Esophagus muscularis mucosa (tissue), 4 donors: ENCODE data around the gene DMPK. TPM values are rescaled to one million over a fixed set of nuclear protein-coding genes. Genes with fewer than 3 reads are reported as not detected.

Source experiments
- DNase-seq: peaks from one replicate; pipeline ENCODE4 v3.0.0-alpha.2; 2017; ENCODE audit errors: extremely low spot score
- H3K27ac ChIP-seq, 4 donors: fragments of 200-600 bp; sonication (generic); replicated peaks in 1 of 4; 1 replicate in 3 of 4; 2 replicates in 1 of 4; pipeline ENCODE4 v1.5.1; 2016 to 2019; ENCODE audit warnings: mild to moderate bottlenecking in 1 of 4
- H3K27me3 ChIP-seq, 4 donors: fragments of 200-600 bp; sonication (generic); one replicate each; pipeline versions ENCODE4 v1.5.1 to v1.6.0; 2016 to 2019
- H3K36me3 ChIP-seq, 4 donors: fragments of 200-600 bp; sonication (generic); one replicate each; pipeline ENCODE4 v1.5.1; 2016 to 2019
- H3K4me1 ChIP-seq, 4 donors: fragments of 200-600 bp; sonication (generic); one replicate each; pipeline ENCODE4 v1.5.1; 2016 to 2019
- H3K4me3 ChIP-seq, 4 donors: fragments of 200-600 bp; sonication (generic); 1 replicate in 2 of 4; 2 replicates in 2 of 4; pipeline ENCODE4 v1.5.1; 2016 to 2019; ENCODE audit warnings: mild to moderate bottlenecking in 4 of 4, moderate library complexity in 1 of 4
- H3K9me3 ChIP-seq, 4 donors: fragments of 200-600 bp; sonication (generic); 1 replicate in 3 of 4; 2 replicates in 1 of 4; pipeline ENCODE4 v1.5.1; 2016 to 2019
- EP300 ChIP-seq: sonication (generic); formaldehyde crosslinking; IDR thresholded peaks from one replicate; pipeline ENCODE4 v1.6.1; 2017; ENCODE audit warnings: antibody characterized with exemption
- POLR2A ChIP-seq: fragments of 450-650 bp; IDR thresholded peaks from one replicate; pipeline ENCODE4 v1.6.1; 2017; ENCODE audit warnings: antibody characterized with exemption, moderate library complexity, mild to moderate bottlenecking, low read depth
- POLR2AphosphoS5 ChIP-seq, 2 donors: sonication (generic); formaldehyde crosslinking; IDR thresholded peaks; one replicate each; pipeline ENCODE4 v1.6.1; 2017; ENCODE audit warnings: antibody characterized with exemption in 2 of 2
- WGBS: methylation state at CpG from one replicate; pipeline ENCODE4 v1.1.5; 2018; 5-methylcytosine and 5-hydroxymethylcytosine counted together
- intact Hi-C: fragments of 100-400 bp; cut with DNase I; formaldehyde crosslinking; loops from one replicate; pipeline ENCODE4 v1.15.1; 2023
- total RNA-seq, 4 donors: library from RNA; depleted of rRNA; stranded (reverse); fragments of >200 nt; gene quantifications; one replicate each; pipeline versions ENCODE4 v1.1.0 to v1.2.1, GENCODE V29; 2016
- TF ChIP-seq, protein P1 (sequence below), 3 experiments: fragments of 200-600 bp in 2 of 3; fragments of 450-650 bp in 1 of 3; sonication (generic) in 2 of 3; IDR thresholded peaks; one replicate each; pipeline ENCODE4 v1.5.1; 2017 to 2019; ENCODE audit warnings: antibody characterized with exemption in 3 of 3, mild to moderate bottlenecking in 2 of 3, moderate library complexity in 1 of 3

The DMPK gene
- total RNA-seq, 4 donors from 2014 or later: 247 to 487 (median 347) TPM

DNA sequence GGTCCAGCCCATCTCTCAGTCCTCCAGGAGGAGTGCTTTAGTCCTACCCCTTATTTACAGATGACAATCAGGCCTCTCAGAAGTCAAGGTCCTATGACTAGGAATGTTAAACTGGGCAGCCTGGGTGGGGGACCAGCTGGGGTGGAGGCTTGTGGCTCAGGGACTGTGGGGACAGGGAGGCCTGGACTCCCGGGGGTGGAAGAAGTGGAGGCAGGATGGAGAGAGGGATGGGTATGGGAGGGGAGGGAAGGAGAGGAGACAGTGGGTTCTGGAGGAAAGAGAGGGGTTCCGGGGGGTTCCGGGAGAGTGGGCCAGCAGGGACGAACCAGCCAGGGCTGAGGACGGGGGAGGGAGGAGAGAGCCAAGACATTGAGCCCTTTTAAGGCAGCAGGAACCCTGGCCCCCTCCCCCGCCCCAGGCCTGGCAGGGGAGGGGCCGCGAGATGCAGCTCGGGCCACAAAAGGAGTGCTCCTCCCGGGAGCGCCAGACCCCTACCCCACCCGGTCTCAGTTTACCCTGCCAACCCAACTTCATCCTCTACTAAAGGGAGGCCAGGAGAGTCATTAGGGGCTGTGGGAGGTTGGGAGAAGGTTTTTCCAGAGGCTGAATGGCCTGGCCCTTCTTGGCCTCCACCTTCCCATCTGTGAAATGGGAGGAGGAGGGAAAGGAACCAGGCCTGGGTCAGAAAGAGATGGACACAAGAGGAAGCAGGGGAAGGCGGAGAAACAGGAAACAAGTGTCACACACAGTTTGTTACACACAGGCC lies 1.7 kb downstream of the DMPK start:
- no peaks in the 10 kb centered on the region for H3K27me3 ChIP-seq
- no peaks in the 10 kb centered on the region for H3K9me3 ChIP-seq
- DNase-seq: no peak
- intact Hi-C loops: no loop called here
- H3K36me3 ChIP-seq: peaks cover 26 to 41% (median 35%) of the 10 kb centered on the region in 4 donors
- peaks cover 56 to 84% (median 80%) of the 10 kb centered on the region in 4 donors for H3K4me1 ChIP-seq
- peak overlapping the region; percentile 94 to 97 (median 95) for H3K27ac ChIP-seq
- WGBS: 11% methylated on average over 8 of the region's 13 CpGs
- no peak for TF ChIP-seq POLR2A
- TF ChIP-seq POLR2AphosphoS5 (IDR thresholded peaks at IDR 0.05): peak; percentile 32 to 65
- peak overlapping the region; percentile 61 to 82 (median 78) for H3K4me3 ChIP-seq

DNA sequence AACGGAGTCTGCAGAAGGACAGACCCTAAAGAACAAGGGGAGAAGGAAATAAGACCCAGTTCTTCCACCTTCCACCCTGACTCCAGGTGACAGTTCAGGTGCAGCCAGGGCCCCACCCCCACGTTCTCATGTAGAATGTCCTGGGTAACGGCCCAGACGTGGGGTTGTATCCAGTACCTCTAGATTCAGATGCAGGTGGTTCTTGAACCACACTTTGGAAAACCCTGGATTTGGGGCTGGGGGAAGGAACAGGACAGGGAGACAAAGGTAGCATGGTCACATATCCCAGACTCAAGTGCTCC lies 2.2 kb downstream of the DMPK start:
- TF ChIP-seq, protein P1, sequence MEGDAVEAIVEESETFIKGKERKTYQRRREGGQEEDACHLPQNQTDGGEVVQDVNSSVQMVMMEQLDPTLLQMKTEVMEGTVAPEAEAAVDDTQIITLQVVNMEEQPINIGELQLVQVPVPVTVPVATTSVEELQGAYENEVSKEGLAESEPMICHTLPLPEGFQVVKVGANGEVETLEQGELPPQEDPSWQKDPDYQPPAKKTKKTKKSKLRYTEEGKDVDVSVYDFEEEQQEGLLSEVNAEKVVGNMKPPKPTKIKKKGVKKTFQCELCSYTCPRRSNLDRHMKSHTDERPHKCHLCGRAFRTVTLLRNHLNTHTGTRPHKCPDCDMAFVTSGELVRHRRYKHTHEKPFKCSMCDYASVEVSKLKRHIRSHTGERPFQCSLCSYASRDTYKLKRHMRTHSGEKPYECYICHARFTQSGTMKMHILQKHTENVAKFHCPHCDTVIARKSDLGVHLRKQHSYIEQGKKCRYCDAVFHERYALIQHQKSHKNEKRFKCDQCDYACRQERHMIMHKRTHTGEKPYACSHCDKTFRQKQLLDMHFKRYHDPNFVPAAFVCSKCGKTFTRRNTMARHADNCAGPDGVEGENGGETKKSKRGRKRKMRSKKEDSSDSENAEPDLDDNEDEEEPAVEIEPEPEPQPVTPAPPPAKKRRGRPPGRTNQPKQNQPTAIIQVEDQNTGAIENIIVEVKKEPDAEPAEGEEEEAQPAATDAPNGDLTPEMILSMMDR (IDR thresholded peaks at IDR 0.05): no peak
- no peak for TF ChIP-seq EP300
- TF ChIP-seq POLR2A: no peak
- no peak for TF ChIP-seq POLR2AphosphoS5 (IDR thresholded peaks at IDR 0.05)
- Histone ChIP-seq H3K4me3 (peak overlapping the region; percentile 61 to 82 (median 78)), H3K27me3 (no peaks in the 10 kb centered on the region), H3K36me3 (peaks cover 24 to 39% (median 33%) of the 10 kb centered on the region in 4 donors), H3K27ac (peak overlapping the region; percentile 94 to 97 (median 95)), H3K4me1 (peaks cover 51 to 78% (median 74%) of the 10 kb centered on the region in 4 donors), H3K9me3 (no peaks in the 10 kb centered on the region)
- intact Hi-C loops: no loop called here
- no peak for DNase-seq
- 20% methylated on average over 4 of the region's 4 CpGs for WGBS

DNA sequence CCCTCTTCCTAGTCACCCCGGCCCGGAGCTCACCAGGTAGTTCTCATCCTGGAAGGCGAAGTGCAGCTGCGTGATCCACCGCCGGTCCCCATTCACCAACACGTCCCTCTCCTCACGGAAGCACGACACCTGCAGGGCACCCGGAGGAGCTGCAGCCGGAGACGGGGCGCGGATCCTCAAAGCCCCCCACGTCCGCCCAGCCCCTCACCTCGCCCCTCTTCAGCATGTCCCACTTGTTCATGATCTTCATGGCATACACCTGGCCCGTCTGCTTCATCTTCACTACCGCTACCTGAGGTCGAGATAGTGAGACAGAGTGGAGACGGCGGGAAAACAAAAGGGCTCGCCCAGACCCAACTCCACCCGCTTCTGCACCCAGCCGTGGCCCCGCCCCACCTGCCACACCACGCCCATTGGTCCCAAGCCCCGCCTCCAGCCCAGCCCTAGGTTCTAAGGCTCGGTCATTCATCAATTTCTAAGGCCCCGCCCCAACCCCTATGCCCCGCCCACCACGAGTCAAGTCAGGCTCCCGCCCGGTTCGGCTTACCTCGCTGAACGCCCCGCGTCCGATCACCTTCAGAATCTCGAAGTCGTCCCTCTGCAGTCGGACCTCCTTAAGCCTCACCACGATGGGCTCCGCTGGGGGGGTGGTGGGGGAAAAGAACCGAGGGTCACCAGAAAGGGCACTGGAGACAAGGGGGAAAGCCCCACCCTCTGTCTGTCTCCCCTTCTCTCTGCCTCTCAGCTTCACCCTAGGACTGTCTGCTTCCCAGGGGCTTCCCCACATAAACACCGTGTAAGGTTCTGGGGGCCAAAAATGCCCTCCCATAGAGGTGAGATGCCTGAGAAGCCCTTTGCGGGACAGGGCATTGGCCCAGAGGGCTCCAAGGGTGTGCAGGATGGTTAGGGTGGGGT lies 2.8 kb downstream of the DMPK start:
- TF ChIP-seq, protein P1 (IDR thresholded peaks at IDR 0.05): peak; percentile 53 to 82 (median 78)
- TF ChIP-seq EP300 (no peak), POLR2AphosphoS5 (IDR thresholded peaks at IDR 0.05) (peak; percentile 47 to 80)
- peaks cover 45 to 72% (median 68%) of the 10 kb centered on the region in 4 donors for H3K4me1 ChIP-seq
- peak; percentile 98 for DNase-seq
- peaks cover 30 to 41% (median 38%) of the 10 kb centered on the region in 4 donors for H3K36me3 ChIP-seq
- 10% methylated on average over 47 of the region's 48 CpGs for WGBS
- peak overlapping the region; percentile 94 to 97 (median 95) for H3K27ac ChIP-seq
- H3K27me3 ChIP-seq: no peaks in the 10 kb centered on the region
- intact Hi-C loops: no loop called here
- no peaks in the 10 kb centered on the region for H3K9me3 ChIP-seq
- H3K4me3 ChIP-seq: peak overlapping the region; percentile 61 to 82 (median 78)

DNA sequence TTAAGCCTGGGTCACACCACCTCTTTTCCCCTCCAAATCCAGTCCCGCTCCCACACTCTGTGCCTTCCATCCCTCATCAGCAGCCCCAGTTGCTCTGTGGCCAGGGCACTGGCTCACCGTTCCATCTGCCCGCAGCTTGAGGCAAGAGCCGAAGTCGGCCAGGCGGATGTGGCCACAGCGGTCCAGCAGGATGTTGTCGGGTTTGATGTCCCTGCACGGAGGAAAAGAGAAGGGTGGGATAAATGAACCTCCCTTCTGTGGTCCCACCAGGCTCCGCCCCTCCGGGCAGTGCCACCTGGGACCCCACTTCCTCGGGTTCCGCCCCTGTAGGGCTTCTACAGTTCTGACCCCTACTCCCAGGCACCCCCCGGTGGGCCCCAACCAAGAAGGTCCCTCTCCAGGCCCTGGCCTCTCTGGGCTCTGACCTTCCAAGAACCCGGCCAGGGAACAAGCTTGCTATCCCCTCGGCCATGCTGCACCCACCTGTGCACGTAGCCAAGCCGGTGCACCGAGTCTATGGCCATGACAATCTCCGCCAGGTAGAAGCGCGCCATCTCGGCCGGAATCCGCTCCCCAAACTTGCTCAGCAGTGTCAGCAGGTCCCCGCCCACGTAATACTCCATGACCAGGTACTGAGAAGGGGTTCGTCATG lies 4.2 kb downstream of the DMPK start:
- H3K9me3 ChIP-seq: no peaks in the 10 kb centered on the region
- peak overlapping the region; percentile 94 to 97 (median 95) for H3K27ac ChIP-seq
- peaks cover 33 to 50% (median 45%) of the 10 kb centered on the region in 4 donors for H3K36me3 ChIP-seq
- no peaks in the 10 kb centered on the region for H3K27me3 ChIP-seq
- DNase-seq: no peak
- no peak overlapping the region for H3K4me3 ChIP-seq
- H3K4me1 ChIP-seq: peaks cover 31 to 59% (median 55%) of the 10 kb centered on the region in 4 donors
- WGBS: 81% methylated on average over 24 of the region's 28 CpGs
- TF ChIP-seq POLR2AphosphoS5 (IDR thresholded peaks at IDR 0.05): no peak
- TF ChIP-seq EP300: no peak
- no peak for TF ChIP-seq POLR2A
- TF ChIP-seq, protein P1 (IDR thresholded peaks at IDR 0.05): no peak
- intact Hi-C loops: no loop called here
